ENCODE data around the gene EPG5. TPM values are rescaled to one million over a fixed set of nuclear protein-coding genes. Genes with fewer than 3 reads are reported as not detected.
"Not testable (repeated sequence)": the region's sequence is repeated elsewhere in the genome, so short reads cannot be mapped to it uniquely, and the experiment has no call there.

Gene EPG5
- total and polyA plus RNA-seq, 4 donors, result 14.1 to 28.9 (median 22.4) TPM

- Histone ChIP-seq H3K27me3 (ENCODE audit: control insufficient read depth, insufficient read depth, low read length) (no peaks in the 10 kb centered on the region), H3K4me1 (ENCODE audit: control insufficient read depth, insufficient read depth, low read length) (no peaks in the 10 kb centered on the region)
- 94% methylated on average over 1 of the region's 2 CpGs for WGBS (ENCODE audit: insufficient coverage)
These were observed 14.7 kb upstream of the EPG5 start for GRCh38 chr18:45981821-45982220.

GRCh38 chr18:45980229-45980628 lies 13.1 kb upstream of the EPG5 start:
- no peak overlapping the region for H3K27ac ChIP-seq (ENCODE audit: low read depth, low read length)
- H3K36me3 ChIP-seq (ENCODE audit: control insufficient read depth, insufficient read depth, low read length), result no peaks in the 10 kb centered on the region
- no peak for DNase-seq (ENCODE audit: low read depth in 4 of 6, low spot score in 6 of 6)
- H3K9me3 ChIP-seq (ENCODE audit: control insufficient read depth, insufficient read depth, low read length), result no peaks in the 10 kb centered on the region
- H3K4me1 ChIP-seq (ENCODE audit: control insufficient read depth, insufficient read depth, low read length), result no peaks in the 10 kb centered on the region
- no peak overlapping the region for H3K4me3 ChIP-seq (ENCODE audit: low read depth, low read length)
- H3K27me3 ChIP-seq (ENCODE audit: control insufficient read depth, insufficient read depth, low read length), result no peaks in the 10 kb centered on the region
- no CpG with 5 or more reads among the region's 2 CpGs for WGBS (ENCODE audit: insufficient coverage)

More at GRCh38 chr18:45981821-45982220, 14.7 kb upstream of the EPG5 start:
- Histone ChIP-seq H3K9me3 (ENCODE audit: control insufficient read depth, insufficient read depth, low read length) (no peaks in the 10 kb centered on the region), H3K27ac (ENCODE audit: low read depth, low read length) (no peak overlapping the region), H3K4me3 (ENCODE audit: low read depth, low read length) (no peak overlapping the region), H3K36me3 (ENCODE audit: control insufficient read depth, insufficient read depth, low read length) (no peaks in the 10 kb centered on the region)
- DNase-seq (ENCODE audit: low read depth in 4 of 6, low spot score in 6 of 6), result no peak

- DNase-seq (ENCODE audit: low read depth in 4 of 6, low spot score in 6 of 6), result no peak
- Histone ChIP-seq H3K9me3 (ENCODE audit: control insufficient read depth, insufficient read depth, low read length) (no peaks in the 10 kb centered on the region), H3K4me3 (ENCODE audit: low read depth, low read length) (no peak overlapping the region), H3K36me3 (ENCODE audit: control insufficient read depth, insufficient read depth, low read length) (no peaks in the 10 kb centered on the region), H3K27me3 (ENCODE audit: control insufficient read depth, insufficient read depth, low read length) (no peaks in the 10 kb centered on the region), H3K4me1 (ENCODE audit: control insufficient read depth, insufficient read depth, low read length) (no peaks in the 10 kb centered on the region), H3K27ac (ENCODE audit: low read depth, low read length) (no peak overlapping the region)
- WGBS (ENCODE audit: insufficient coverage), result 100% methylated on average over 1 of the region's 1 CpG
These were observed 11.0 kb upstream of the EPG5 start for GRCh38 chr18:45978084-45978483.

- Histone ChIP-seq H3K9me3 (ENCODE audit: control insufficient read depth, insufficient read depth, low read length) (no peaks in the 10 kb centered on the region), H3K27ac (ENCODE audit: low read depth, low read length) (no peak overlapping the region), H3K4me3 (ENCODE audit: low read depth, low read length) (no peak overlapping the region), H3K27me3 (ENCODE audit: control insufficient read depth, insufficient read depth, low read length) (no peaks in the 10 kb centered on the region), H3K36me3 (ENCODE audit: control insufficient read depth, insufficient read depth, low read length) (no peaks in the 10 kb centered on the region), H3K4me1 (ENCODE audit: control insufficient read depth, insufficient read depth, low read length) (no peaks in the 10 kb centered on the region)
- WGBS (ENCODE audit: insufficient coverage), result 95% methylated on average over 2 of the region's 5 CpGs
- DNase-seq (ENCODE audit: low read depth in 4 of 6, low spot score in 6 of 6), result no peak
These were observed 9.8 kb upstream of the EPG5 start for GRCh38 chr18:45976974-45977373.

- WGBS (ENCODE audit: insufficient coverage), result no CpG with 5 or more reads among the region's 1 CpG
- no peaks in the 10 kb centered on the region for H3K4me1 ChIP-seq (ENCODE audit: control insufficient read depth, insufficient read depth, low read length)
- no peak for DNase-seq (ENCODE audit: low read depth in 4 of 6, low spot score in 6 of 6)
- no peak overlapping the region for H3K27ac ChIP-seq (ENCODE audit: low read depth, low read length)
- H3K36me3 ChIP-seq (ENCODE audit: control insufficient read depth, insufficient read depth, low read length), result no peaks in the 10 kb centered on the region
- H3K27me3 ChIP-seq (ENCODE audit: control insufficient read depth, insufficient read depth, low read length), result no peaks in the 10 kb centered on the region
- no peak overlapping the region for H3K4me3 ChIP-seq (ENCODE audit: low read depth, low read length)
- H3K9me3 ChIP-seq (ENCODE audit: control insufficient read depth, insufficient read depth, low read length), result no peaks in the 10 kb centered on the region
These were observed 9.4 kb upstream of the EPG5 start for GRCh38 chr18:45976566-45976965.

GRCh38 chr18:45974088-45974536 lies 7.0 kb upstream of the EPG5 start:
- H3K4me1 ChIP-seq (ENCODE audit: control insufficient read depth, insufficient read depth, low read length), result no peaks in the 10 kb centered on the region
- DNase-seq (ENCODE audit: low read depth in 4 of 6, low spot score in 6 of 6), result peak; percentile 29 to 93 (median 58)
- no peaks in the 10 kb centered on the region for H3K27me3 ChIP-seq (ENCODE audit: control insufficient read depth, insufficient read depth, low read length)
- no peaks in the 10 kb centered on the region for H3K36me3 ChIP-seq (ENCODE audit: control insufficient read depth, insufficient read depth, low read length)
- H3K27ac ChIP-seq (ENCODE audit: low read depth, low read length), result no peak overlapping the region
- WGBS (ENCODE audit: insufficient coverage), result 46% methylated on average over 4 of the region's 5 CpGs
- no peaks in the 10 kb centered on the region for H3K9me3 ChIP-seq (ENCODE audit: control insufficient read depth, insufficient read depth, low read length)
- H3K4me3 ChIP-seq (ENCODE audit: low read depth, low read length), result no peak overlapping the region

GRCh38 chr18:45964913-45965312 lies 2.2 kb downstream of the EPG5 start:
- H3K27ac ChIP-seq (ENCODE audit: low read depth, low read length); H3K27me3 ChIP-seq (ENCODE audit: control insufficient read depth, insufficient read depth, low read length); H3K4me3 ChIP-seq (ENCODE audit: low read depth, low read length); H3K9me3 ChIP-seq (ENCODE audit: control insufficient read depth, insufficient read depth, low read length); H3K36me3 ChIP-seq (ENCODE audit: control insufficient read depth, insufficient read depth, low read length); DNase-seq (ENCODE audit: low read depth in 4 of 6, low spot score in 6 of 6): not testable (repeated sequence)
- WGBS (ENCODE audit: insufficient coverage), result 100% methylated on average over 3 of the region's 5 CpGs
- peaks cover 11% of the 10 kb centered on the region for H3K4me1 ChIP-seq (ENCODE audit: control insufficient read depth, insufficient read depth, low read length)

- Histone ChIP-seq H3K4me1 (ENCODE audit: control insufficient read depth, insufficient read depth, low read length) (peaks cover 11% of the 10 kb centered on the region), H3K4me3 (ENCODE audit: low read depth, low read length) (no peak overlapping the region), H3K27ac (ENCODE audit: low read depth, low read length) (no peak overlapping the region), H3K27me3 (ENCODE audit: control insufficient read depth, insufficient read depth, low read length) (no peaks in the 10 kb centered on the region), H3K36me3 (ENCODE audit: control insufficient read depth, insufficient read depth, low read length) (peaks cover 4% of the 10 kb centered on the region), H3K9me3 (ENCODE audit: control insufficient read depth, insufficient read depth, low read length) (no peaks in the 10 kb centered on the region)
- 96% methylated on average over 2 of the region's 5 CpGs for WGBS (ENCODE audit: insufficient coverage)
- DNase-seq (ENCODE audit: low read depth in 4 of 6, low spot score in 6 of 6), result no peak
These were observed 4.3 kb downstream of the EPG5 start for GRCh38 chr18:45962866-45963265.

- Histone ChIP-seq H3K9me3 (ENCODE audit: control insufficient read depth, insufficient read depth, low read length) (no peaks in the 10 kb centered on the region), H3K36me3 (ENCODE audit: control insufficient read depth, insufficient read depth, low read length) (peaks cover 4% of the 10 kb centered on the region), H3K27me3 (ENCODE audit: control insufficient read depth, insufficient read depth, low read length) (no peaks in the 10 kb centered on the region), H3K27ac (ENCODE audit: low read depth, low read length) (no peak overlapping the region), H3K4me3 (ENCODE audit: low read depth, low read length) (no peak overlapping the region), H3K4me1 (ENCODE audit: control insufficient read depth, insufficient read depth, low read length) (peaks cover 9% of the 10 kb centered on the region)
- DNase-seq (ENCODE audit: low read depth in 4 of 6, low spot score in 6 of 6), result no peak
- no CpG with 5 or more reads among the region's 2 CpGs for WGBS (ENCODE audit: insufficient coverage)
These were observed 4.7 kb downstream of the EPG5 start for GRCh38 chr18:45962461-45962860.

- H3K27ac ChIP-seq (ENCODE audit: low read depth, low read length); H3K4me1 ChIP-seq (ENCODE audit: control insufficient read depth, insufficient read depth, low read length); H3K9me3 ChIP-seq (ENCODE audit: control insufficient read depth, insufficient read depth, low read length); H3K36me3 ChIP-seq (ENCODE audit: control insufficient read depth, insufficient read depth, low read length); H3K4me3 ChIP-seq (ENCODE audit: low read depth, low read length); DNase-seq (ENCODE audit: low read depth in 4 of 6, low spot score in 6 of 6); H3K27me3 ChIP-seq (ENCODE audit: control insufficient read depth, insufficient read depth, low read length): not testable (repeated sequence)
- 92% methylated on average over 2 of the region's 7 CpGs for WGBS (ENCODE audit: insufficient coverage)
These were observed 7.6 kb downstream of the EPG5 start for GRCh38 chr18:45959484-45959883.
